GM18909 (cell line): ENCODE data around the gene XYLT1.

Source experiments
- ATAC-seq: cut with Tn5 transposase; IDR thresholded peaks from one replicate; pipeline ENCODE4 v1.9.1; 2021; ENCODE audit warnings: mild to moderate bottlenecking; ENCODE audit not compliant: unreplicated experiment, poor library complexity

The XYLT1 gene

DNA sequence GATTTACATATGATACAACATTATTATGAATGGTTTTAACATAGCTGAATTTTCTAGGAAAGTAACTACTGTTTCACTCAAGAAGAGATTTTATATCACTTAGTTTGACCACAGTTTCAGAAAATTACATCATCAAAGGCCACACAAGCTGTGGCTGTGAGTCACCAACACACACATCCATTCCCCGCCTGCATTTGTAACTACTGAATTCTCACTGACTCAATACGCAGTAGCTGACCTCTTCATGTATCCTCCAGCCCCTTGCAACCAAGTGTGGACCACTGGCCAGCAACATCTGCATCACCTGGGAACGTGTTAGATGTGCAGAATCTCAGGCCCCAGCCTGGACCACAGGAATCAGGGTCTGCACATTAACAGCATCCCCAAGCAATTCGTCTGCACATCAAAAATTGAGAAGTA, 197.6 kb downstream of the XYLT1 start:
- no peak for ATAC-seq

DNA sequence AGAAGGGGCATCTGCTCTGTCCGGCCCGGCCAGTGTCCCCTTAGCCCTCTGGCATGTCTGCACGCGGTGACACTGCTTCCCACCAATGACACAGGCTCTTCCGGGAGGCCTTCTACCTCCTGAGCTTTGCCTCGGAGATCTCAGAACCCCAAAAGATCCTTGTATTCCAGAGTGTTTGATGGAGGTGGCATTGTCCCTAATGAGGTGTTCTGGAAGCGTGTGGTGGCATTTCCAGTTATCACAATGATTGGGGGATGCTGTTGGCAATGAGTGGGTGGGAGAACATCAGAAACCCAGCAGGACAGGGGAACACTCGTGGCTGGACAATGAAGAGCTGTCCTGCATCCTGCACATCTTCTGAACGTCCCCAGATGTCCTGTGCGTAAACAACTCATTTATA, 198.0 kb downstream of the XYLT1 start:
- no peak for ATAC-seq

DNA sequence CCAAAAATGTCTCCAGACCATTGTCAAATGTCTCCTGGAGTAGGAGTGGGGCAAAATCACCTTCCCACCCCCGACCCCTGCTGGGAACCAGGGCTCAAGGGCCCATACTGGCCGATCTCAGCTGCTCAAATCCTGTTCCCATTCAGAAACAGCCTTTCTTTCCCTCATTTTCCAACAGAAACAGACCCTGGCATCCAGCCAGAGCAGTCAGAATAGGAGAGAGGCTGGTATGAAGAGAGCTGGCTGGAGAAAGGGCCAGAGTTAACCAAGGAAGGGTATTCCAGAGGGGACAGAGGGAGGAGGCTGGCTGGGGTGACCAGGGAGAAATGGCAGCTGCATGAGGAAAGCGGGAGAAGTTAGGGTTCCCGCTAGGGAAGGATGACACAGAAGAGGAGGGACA, 199.1 kb downstream of the XYLT1 start:
- ATAC-seq: no peak

DNA sequence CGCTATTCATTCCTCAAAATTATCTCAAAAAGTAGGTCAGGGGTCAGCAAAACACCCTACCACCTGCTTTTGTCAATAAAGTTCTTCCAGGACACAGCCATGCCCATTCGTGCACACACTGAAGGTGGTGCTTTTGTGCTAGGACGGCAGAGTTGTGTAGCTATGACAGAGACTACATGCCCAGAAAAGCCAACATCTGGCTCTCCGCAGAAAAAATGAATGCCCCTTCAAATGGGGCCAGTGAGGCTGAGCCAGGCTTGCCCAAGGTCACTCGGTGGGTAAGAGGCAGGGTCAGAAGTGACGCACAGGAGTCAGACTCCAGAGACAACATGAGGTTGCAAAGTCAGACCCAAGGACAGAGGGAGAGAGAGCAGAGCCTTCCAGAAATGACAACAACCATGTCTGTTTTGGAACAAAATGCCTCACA, 200.1 kb downstream of the XYLT1 start:
- ATAC-seq: no peak

DNA sequence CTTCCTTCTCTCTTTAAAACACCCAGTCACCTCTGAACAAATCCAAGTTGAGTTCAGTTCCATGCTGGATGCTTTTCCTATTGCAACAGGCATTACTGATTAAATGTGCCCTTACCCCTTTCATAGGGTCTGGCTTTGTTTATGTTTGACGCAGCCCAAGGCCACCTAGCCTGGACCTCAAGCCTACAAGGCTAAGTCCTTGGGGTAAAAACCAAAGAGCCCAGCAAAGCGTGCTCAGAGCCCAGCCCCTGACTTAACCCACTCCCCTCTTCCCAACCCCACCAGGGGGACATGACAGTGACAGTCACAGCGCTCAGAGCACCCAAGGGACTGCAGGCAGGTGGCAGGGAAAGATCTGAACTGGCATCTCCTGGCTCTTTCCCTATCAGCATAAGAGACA, 200.6 kb downstream of the XYLT1 start:
- no peak for ATAC-seq

DNA sequence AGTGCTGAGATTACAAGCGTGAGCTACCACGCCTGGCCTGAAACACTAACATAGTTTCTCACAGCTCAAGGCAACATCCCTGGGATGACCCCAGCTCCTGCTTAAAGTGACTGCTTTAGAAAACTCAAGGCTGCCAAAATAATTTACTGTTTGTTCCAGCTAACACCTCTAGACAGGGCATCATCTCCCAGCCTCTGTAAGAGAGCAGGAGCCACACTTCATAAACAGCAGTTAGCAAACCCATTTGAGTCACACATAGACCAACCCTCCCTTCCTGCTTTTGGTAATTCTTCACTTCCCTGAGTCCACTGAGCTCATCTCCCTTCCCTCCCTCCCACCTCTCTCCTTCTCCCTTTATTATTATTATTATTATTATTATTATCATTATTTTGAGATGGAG, 201.3 kb downstream of the XYLT1 start:
- no peak for ATAC-seq

DNA sequence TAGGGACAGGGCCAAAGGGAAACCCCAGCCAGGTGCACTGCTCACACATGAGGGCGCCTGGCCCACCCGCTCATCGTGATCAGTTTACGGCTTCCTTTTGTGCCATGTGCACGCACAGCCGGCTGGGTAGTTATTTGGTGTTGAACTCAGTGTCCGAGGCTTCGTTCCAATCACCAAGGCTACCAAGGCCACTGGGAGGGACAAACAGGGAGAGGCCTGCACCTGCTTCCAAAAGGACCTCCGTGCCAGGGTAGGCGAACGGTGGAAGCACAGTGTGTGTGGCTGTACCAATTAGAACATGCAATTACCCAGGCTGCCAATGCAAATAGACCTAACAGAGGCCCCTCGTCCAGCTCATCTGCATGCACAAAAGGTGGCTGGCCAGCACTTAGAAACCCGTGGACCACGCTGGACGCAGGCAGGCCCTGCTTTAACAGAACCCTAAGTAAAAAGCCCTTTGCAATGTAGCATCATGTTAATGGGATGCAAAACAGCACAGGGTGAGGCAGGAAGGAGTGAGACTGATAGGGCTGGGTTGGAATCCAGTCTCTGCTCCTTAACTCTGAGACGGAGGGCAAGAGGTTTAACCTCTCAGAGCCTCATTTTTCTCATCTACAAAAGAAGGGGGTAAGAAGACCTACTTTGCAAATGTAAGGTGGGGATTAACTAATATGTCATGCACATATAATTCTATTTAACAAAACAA, 204.0 kb downstream of the XYLT1 start:
- no peak for ATAC-seq

DNA sequence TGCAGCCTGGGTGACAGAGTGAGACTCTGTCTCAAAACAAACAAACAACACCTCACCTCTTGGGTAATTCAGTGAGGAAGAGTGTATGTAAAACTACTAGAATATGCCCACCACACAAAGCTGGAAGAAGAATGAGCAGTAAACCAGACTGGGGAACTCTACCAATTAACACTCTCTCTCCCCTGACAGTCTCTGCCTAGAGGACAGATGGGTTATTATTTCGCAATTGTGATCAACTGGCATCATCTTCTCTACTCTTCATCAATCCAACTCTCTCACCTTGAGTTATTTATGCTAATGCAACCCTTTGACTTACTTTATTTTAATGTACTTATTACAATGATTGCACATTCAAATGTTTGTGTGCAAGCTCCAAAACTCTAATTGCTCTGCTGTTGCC, 205.6 kb downstream of the XYLT1 start:
- no peak for ATAC-seq

DNA sequence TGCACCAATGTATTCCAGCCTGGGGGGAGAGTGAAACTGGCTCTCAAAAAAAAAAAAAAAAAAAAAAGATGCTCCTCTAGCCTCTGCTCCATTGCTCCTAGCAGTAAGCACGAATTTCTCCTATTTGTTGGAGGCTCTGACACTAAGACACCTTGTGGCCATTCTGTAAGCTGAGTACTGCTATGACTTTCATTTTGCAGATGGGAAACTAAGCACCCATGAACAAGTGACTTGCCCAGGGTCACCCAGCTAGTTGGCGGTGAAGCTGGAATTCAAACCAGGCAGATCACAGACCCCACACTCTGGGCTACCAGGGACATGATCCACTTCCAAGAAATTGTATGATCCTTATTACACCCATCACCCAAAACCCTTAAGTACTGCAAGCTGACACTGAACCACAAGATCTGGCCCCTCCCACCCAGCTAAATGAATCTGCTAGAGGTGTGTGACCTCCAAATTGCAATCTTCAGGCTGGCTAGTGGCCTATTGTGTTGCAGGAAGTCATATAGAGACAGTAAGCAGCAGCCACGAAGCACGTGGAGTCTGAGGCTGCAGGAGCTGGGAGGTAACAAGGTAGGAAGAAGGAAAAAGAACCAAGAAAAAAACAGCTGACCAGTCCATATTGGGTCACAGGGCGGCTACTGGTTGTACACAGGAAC, 209.4 kb downstream of the XYLT1 start:
- ATAC-seq: no peak

DNA sequence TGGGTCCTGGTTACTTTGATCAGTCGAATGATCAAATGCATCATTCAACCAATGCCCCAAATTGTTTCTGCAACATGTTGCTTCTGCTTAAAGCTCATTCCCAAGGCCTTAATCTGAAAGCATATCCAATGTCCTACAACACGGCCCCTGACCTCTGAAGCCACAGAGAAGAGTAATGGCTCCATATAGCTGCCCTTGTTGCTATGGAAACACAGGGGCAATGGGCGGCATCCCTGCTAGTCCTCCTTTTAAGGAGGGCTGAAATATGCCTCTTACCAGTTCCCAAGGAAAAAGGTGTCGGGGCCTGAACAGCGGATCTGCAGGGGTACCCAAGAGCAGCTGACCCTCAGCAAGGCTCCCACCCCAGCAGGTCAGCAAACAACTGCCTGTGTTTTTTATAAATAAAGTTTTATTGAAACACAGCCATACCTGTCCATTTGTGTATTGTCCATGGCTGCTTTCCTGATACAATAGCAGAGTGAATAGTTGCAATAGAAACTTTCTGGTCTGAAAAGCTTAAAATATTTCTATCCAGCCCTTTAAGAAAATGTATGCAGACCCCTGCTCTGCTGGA, 210.4 kb downstream of the XYLT1 start:
- no peak for ATAC-seq

DNA sequence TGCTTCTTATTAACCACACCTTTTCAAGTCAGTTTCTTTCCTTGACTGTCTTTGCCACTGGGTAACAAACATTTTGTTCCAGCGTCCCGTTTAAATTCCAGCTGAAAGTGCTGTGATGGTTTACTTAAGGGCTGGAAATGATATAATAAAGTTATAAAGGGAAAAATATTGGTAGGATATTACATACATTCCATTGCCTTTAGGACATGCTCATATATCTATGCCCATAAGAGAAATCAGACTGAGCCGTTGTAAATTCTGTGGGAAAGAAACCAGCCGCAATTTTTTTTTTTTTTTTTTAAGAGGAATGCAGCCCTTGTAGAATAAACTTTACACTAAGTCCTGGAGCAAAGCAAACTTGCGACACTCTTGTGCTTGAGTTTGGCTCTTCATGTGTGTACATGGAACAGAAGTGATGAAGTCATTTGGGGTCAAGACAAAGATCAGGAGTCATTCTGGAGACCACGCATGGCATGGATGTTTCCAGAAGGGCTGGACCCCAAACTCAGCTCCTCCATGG, 210.9 kb downstream of the XYLT1 start:
- no peak for ATAC-seq

DNA sequence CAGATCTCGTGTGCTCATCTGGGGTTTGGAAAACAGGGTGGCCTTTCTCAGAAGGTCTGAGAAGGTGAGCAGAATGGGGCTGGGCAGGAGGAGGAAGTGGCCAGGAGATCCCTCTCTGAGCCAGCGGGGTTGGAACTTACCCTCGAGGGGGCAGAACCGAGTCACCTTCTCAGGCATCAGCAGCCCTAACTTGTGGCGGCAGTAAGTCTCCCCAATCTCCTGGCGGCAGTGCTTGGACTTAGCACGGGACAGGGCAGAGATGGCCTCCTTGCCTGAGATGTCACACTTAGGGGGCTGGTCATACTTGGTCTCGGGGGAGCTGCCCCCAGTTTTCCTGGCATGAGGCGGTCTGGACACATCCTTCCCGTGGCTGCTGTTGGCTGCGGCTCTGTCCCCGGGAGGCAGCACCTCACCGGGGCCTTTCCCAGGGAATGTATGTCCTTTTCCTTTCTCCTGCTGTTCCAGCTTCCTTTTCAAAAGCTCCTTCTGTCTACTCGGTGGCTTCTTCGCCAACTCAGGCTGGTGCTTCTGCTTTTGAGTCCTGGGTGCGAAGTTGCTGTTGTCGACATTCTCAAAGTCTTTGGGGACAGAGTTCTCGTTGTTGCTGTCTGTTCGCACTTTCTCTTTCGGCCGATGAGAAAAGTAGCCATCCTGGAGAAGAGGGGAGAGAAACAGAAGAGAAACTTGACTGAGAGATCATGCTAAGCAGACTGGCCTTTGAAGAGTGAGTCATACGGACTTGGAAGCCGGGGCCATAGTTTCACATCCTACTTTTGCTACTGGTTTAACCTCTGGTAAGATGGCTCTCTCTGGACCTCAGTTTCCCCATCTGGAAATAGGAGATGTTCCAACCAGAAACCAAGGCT, 211.7 kb downstream of the XYLT1 start:
- no peak for ATAC-seq

DNA sequence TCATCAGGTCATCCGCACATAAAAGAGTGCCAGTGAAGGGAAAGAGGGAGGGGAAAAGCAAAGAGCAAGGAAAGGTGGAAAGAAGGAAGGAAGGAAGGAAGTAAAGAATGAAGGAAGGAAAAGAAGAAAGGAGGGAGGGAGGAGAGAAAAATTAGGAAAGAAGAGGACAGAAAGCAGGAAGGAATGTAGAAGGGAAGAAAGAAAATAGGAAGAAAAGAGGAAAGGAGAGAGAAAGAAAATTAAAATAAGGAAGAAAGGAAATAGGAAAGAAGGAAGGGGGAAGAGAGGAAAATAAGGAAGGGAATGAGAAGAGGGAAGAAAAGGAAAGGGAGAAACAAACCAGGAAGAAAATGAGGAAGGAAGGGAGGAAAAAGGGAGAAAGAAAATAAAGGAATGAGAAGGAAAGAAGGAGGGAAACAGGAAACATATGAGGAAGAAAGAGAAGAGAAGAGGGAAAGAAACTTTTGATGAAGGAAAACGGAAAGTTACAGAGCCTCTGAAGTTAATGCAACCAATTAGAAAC, 212.6 kb downstream of the XYLT1 start:
- ATAC-seq: no peak

DNA sequence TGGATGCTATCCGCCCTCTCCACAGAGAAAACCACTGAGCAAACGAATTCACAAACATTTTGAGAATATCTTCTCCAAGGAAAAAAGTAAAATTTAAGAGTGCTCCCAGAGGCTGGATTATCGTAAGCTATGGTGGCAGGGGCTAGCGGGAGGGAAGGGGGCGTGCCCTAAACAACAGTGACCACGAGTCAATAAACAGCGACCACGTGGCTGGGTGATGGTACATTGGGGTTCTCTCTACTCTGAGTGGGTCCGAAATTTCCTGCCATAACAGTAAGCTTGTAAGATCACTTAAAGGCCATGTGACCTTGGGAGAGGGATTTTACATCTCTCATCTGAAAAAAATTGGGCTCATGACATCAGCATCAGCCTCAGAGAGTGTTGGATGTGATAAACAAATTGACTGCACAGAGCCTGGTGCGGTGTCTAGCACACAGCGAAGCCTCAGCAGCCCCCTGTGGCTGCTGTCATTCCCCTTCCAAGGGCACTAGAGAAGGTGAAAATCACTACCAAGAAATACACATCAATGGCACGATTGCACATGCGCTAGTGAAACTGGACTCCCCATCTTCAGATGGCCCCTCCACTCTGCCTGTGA, 213.2 kb downstream of the XYLT1 start:
- ATAC-seq: no peak

DNA sequence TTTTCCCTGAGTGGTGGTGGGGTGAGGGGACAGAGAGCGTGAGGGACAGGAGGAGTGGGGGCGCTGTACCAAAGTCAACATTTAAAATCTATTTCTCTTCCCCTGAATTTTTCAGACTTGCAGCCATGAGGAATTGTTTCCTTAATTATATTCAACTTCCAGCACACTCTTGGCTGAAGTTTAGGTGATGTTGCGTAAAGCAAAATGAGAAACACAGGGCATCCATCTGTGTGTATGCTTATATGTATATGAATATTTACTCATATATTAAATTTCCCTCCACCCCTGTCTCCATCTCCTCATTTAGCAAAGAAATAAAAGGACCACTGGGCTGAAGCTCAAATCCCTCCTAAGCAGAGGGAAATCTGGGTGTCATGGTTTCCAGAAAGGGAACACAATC, 218.1 kb downstream of the XYLT1 start:
- no peak for ATAC-seq

DNA sequence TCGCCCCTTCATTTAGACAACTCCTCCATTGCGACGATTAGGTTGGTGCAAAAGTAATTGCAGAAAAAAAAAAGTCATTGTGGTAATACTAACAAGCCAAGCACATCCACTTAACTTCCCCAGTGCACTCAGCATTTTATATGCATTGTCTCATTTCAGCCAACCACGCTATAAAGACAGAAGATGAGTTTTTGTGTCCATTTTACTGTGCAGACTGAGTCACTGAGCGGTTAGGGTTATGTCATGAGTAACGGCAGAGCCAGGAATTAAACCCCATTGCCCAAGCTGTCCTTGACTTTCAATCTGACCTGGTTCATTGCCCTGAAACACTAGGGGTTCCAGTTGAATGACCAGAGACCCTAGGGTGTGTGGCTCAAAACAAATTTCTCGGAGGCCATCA, 218.7 kb downstream of the XYLT1 start:
- no peak for ATAC-seq

DNA sequence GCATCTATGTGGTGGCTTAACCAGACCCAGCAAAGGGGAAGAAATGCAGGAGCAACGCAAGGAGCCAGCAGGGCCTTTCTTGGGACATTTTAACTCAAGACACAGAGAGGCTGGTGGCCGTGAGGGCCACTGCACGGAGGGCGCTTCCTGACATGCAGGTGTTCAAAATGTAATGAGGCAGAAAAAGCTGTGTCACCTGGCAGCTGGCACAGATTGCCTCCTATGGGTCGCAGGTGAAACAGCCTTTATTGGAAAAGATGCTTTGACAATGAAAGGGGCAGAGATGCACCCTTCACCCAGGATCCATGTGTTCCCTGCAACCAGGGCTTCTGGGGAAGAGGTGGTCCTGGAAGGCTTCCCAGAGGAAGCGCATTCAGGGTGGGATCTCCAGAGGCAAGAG, 219.3 kb downstream of the XYLT1 start:
- no peak for ATAC-seq

DNA sequence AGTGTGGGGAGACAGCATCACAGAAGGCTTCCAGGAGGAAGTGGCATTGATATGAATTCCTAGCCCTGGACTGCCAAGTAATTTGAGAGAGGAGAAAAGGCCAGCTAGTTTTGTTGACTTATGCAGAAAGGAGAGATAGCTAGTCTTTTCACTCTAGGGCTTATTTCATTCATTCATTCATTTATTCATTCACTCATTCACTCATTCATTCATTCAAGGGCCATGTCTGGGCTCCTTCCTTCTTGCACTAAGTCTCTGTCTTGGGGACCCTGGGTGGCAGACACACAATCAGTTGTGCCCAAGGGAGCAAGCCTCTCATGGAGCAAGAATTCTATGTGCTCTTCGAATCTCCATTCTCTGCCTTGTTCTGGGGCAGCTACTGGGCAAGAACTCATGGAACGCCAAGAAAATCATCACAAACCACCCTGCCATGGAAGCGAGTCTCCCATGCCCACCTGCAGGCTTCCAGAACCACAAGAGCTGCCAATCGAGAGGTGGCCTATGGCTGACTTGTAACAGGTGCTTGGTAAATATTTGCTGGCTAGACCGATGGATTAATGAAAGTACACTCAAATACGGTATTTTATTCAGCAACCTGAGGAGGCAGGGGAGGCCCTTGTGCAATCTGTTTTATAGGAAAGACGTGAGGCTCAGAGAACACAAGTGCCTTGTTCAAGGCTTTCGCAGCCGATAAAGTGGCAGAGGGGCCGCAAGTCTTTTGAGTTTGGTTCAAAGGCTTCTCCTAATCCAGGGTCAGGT, 223.6 kb downstream of the XYLT1 start:
- no peak for ATAC-seq

DNA sequence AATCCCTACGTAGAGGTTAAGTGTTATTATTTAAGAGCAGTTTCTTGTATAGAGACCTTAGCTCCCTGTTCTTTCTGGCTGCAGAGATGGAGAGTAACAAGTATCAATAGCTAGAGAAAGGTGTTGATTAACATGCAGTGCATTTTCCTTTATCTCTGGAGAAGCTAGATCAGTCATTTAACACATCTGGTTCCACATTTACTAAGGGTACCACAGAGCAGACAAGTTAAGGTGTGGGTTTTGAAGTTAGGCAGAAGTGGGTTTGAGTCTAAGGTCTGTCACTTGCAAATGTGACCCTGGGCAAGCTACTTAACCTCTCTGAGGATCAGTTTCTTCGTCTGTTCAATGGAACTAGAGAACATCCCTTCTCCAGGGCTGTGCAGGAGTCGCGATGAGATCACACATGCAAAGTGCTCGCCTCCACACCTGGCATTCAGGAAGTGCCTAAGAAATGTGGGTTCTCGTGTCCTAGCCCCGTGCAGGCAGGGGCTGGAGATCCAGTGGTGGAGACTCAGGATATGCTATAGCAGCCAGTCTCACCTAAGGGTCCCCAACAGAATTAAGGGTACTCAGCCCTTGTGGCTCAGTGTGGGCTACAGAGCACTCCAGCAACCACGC, 224.4 kb downstream of the XYLT1 start:
- ATAC-seq: no peak
